GM10266 (cell line): ENCODE measurements around the gene PKP4.

ENCODE experiments used
- DNase-seq: peaks from one replicate; pipeline ENCODE4 v3.0.0; 2012; ENCODE audit errors: extremely low spot score
- CTCF ChIP-seq: IDR thresholded peaks from 2 replicates; pipeline ENCODE4 v1.5.1; 2012; ENCODE audit warnings: mild to moderate bottlenecking, low read depth; ENCODE audit not compliant: control insufficient read depth, insufficient read depth; ENCODE audit errors: missing control alignments

Gene PKP4

GRCh38 chr2:158712791-158713522 lies 256.2 kb downstream of the PKP4 start:
- DNase-seq: no peak
- TF ChIP-seq CTCF: no peak

DNA sequence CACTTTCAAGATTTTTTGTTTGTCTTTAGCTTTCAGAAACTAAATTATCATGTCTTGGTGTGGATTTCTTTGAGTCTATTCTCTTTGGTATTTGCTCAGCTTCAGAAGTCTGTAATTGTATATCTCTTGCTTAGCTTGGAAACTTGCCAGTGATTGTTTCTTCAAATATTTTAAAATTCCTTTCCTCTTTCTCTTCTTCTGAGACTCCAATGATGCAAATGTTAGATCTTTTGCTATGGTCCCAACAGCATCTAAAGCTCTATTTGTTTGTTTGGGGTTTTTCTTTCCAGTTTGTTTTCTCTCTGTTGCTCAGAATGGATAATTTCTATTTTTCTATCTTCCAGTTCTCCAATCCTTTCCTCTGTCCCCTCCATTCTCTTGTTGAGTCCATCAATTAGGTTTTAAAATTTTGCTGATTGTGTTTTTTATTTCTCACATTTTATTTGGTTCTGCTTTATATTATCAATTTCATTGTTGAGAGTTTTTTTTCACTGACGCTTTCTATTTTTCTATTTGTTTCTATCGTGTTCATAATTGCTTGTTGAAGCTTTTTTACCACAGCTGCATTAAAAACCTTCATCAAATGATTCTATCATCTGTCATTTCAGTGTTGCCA lies 256.9 kb downstream of the PKP4 start:
- DNase-seq: no peak
- no peak for TF ChIP-seq CTCF

DNA sequence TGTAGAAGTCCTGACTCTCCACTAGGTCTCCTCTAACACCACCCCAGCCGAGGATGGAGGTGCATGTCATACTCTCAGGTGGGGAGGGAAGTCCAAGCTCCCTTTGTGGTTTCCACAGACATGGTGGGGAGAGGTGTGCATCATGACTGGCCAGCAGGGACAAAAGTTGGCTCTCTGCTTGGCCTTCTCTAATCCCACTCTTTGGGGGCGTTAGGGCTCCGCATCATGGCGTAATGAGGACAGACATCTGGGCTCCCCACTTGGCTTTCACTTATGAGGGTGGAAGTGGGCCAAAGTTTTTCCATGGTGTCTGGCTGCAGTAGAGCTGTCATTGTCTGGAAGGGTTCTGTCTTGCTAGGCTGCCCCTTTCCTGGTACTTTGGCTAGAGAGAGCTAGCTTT lies 257.7 kb downstream of the PKP4 start:
- DNase-seq: no peak
- TF ChIP-seq CTCF: no peak

DNA sequence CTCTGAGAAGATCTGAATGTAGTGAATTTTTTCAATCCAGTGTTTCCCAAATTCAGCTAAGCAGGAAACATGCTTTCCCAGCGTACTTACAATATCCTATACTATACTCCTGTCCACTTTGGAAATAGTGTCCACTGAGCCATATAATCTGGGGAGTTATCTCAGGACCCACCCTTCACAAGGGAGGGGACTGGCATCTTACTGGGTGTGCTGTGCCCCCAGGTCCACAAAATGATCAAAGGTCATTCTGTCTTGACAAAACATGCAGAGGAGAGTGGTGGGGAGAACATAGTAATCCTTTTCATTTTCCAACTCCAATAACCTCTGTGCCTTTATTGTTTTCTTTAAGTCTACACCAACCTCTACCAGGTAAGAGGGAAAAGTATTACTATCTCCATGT lies 258.6 kb downstream of the PKP4 start:
- no peak for TF ChIP-seq CTCF
- no peak for DNase-seq

GRCh38 chr2:158716121-158716791 lies 259.5 kb downstream of the PKP4 start:
- DNase-seq: no peak
- no peak for TF ChIP-seq CTCF

GRCh38 chr2:158716921-158717320 lies 260.2 kb downstream of the PKP4 start:
- TF ChIP-seq CTCF: no peak
- DNase-seq: no peak
